Keratinocyte (primary cell): ENCODE data around the gene ZNF106. TPM values are rescaled to one million over a fixed set of nuclear protein-coding genes. Genes with fewer than 3 reads are reported as not detected.

Experiments used
- DNase-seq: peaks from one replicate; pipeline ENCODE4 v3.0.0-alpha.2; 2011; ENCODE audit warnings: low read depth, missing footprints, low spot score
- FAIRE-seq: peaks from 2 replicates; lab custom pipeline; 2011; peaks lifted over from hg19 to GRCh38; lab: Jason Lieb, UNC
- H2AFZ ChIP-seq: 2 replicates; pipeline ENCODE4 v1.6.0; 2012; ENCODE audit warnings: low read length, control low read depth, inconsistent platforms; ENCODE audit not compliant: control insufficient read depth
- H3K27ac ChIP-seq: 2 replicates; pipeline ENCODE4 v1.5.1; 2011; ENCODE audit warnings: low read length; ENCODE audit not compliant: control insufficient read depth, insufficient read depth
- H3K27me3 ChIP-seq: 3 replicates; pipeline ENCODE4 v1.6.0; 2011; ENCODE audit warnings: low read length; ENCODE audit not compliant: control insufficient read depth, insufficient read depth; ENCODE audit errors: extremely low read depth
- H3K36me3 ChIP-seq, 2 experiments: 2 replicates in 1 of 2; 3 replicates in 1 of 2; pipeline ENCODE4 v1.5.1; 2011; ENCODE audit warnings: low read length in 2 of 2, mild to moderate bottlenecking in 1 of 2; ENCODE audit not compliant: control insufficient read depth in 2 of 2, insufficient read depth in 2 of 2; ENCODE audit errors: extremely low read depth in 1 of 2
- H3K4me1 ChIP-seq: 3 replicates; pipeline ENCODE4 v1.5.1; 2011; ENCODE audit warnings: low read length; ENCODE audit not compliant: control insufficient read depth, insufficient read depth; ENCODE audit errors: extremely low read depth
- H3K4me2 ChIP-seq: 3 replicates; pipeline ENCODE4 v1.6.0; 2011; ENCODE audit warnings: low read depth, low read length; ENCODE audit not compliant: control insufficient read depth, insufficient read depth; ENCODE audit errors: extremely low read depth
- H3K4me3 ChIP-seq, 3 experiments: fragments of 200-600 bp in 1 of 3; sonication (generic) in 1 of 3; 2 replicates in 2 of 3; 3 replicates in 1 of 3; pipeline ENCODE4 v1.5.1; 2011 to 2016; ENCODE audit warnings: low read length in 3 of 3, mild to moderate bottlenecking in 3 of 3, control low read depth in 2 of 3, inconsistent platforms in 1 of 3, low read depth in 1 of 3, mixed read lengths in 1 of 3, mixed run types in 1 of 3, moderate library complexity in 1 of 3; ENCODE audit not compliant: control insufficient read depth in 2 of 3, insufficient read depth in 2 of 3; ENCODE audit errors: extremely low read depth in 1 of 3
- H3K79me2 ChIP-seq: 2 replicates; pipeline ENCODE4 v1.6.0; 2012; ENCODE audit warnings: low read length; ENCODE audit not compliant: control insufficient read depth, insufficient read depth
- H3K9ac ChIP-seq: 3 replicates; pipeline ENCODE4 v1.6.0; 2011; ENCODE audit warnings: low read length; ENCODE audit not compliant: control insufficient read depth, insufficient read depth; ENCODE audit errors: extremely low read depth
- H3K9me1 ChIP-seq: 3 replicates; pipeline ENCODE4 v1.6.0; 2011; ENCODE audit warnings: low read length; ENCODE audit not compliant: control insufficient read depth, insufficient read depth; ENCODE audit errors: extremely low read depth
- H3K9me3 ChIP-seq: 2 replicates; pipeline ENCODE4 v1.5.1; 2012; ENCODE audit warnings: low read depth, low read length; ENCODE audit not compliant: control insufficient read depth
- H4K20me1 ChIP-seq: 3 replicates; pipeline ENCODE4 v1.6.0; 2011; ENCODE audit warnings: low read length; ENCODE audit not compliant: control insufficient read depth, insufficient read depth; ENCODE audit errors: extremely low read depth
- EZH2 ChIP-seq: IDR thresholded peaks from one replicate; pipeline ENCODE4 v1.6.1; 2012; ENCODE audit warnings: inconsistent platforms, mild to moderate bottlenecking, low read length, moderate library complexity
- dilution Hi-C: fragments of 300-500 bp; cut with MboI; formaldehyde crosslinking; loops from one replicate; pipeline ENCODE4 v1.7.0; 2020; ENCODE audit warnings: low sequenced_read_pairs; ENCODE audit not compliant: extremely low pct_ligation_motif_present
- polyA plus RNA-seq, 5 experiments: library from polyadenylated mRNA; depleted of rRNA in 3 of 5; stranded (reverse) in 3 of 5; stranded (forward) in 1 of 5; unstranded in 1 of 5; fragments of >200 nt; gene quantifications; 1 replicate in 1 of 5; 2 replicates in 3 of 5; 3 replicates in 1 of 5; pipeline versions ENCODE4 v1.2.1 to v1.2.3, GENCODE V29; 2011 to 2012; ENCODE audit warnings: missing spikeins in 2 of 5, low read depth in 1 of 5, low replicate concordance in 1 of 5
- TF ChIP-seq, protein P1 (sequence below), 3 experiments: IDR thresholded peaks in 1 of 3; conservative IDR thresholded peaks in 1 of 3; optimal IDR thresholded peaks in 1 of 3; 2 replicates in 2 of 3; 3 replicates in 1 of 3; pipeline versions ENCODE3 to v1.5.1; 2011; ENCODE audit warnings: low read length in 3 of 3, mild to moderate bottlenecking in 3 of 3, moderate library complexity in 2 of 3, control low read depth in 1 of 3, inconsistent platforms in 1 of 3; ENCODE audit not compliant: insufficient read depth in 2 of 3; ENCODE audit errors: extremely low read depth in 1 of 3

The ZNF106 gene
- polyA plus RNA-seq, 1 donor (not counting 4 experiments of a cell fraction or from before 2014, with no cell fraction given), result 24.6 TPM

DNA sequence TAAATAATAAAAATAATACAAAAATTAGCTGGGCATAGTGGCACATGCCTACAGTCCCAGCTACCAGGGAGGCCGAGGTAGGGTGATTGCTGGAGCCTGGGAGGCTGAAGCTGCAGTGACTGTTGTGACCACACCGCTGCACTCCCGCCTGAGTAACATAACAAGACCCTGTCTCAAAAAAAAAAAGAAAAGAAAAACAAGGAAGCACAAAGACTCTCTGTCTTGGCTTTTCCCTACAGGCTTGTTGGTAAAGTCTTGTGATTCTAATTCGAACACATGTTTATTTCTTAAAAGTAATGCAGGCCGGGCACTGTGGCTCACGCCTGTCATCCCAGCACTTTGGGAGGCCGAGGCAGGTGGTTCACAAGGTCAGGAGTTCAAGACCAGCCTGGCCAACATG, 71.6 kb downstream of the ZNF106 start:
- Histone ChIP-seq H3K9ac (no peak overlapping the region), H3K36me3 (peaks cover 15 to 22% of the 10 kb centered on the region in 2 experiments), H3K79me2 (no peaks in the 10 kb centered on the region), H3K27me3 (no peaks in the 10 kb centered on the region), H3K27ac (no peak overlapping the region), H3K4me1 (no peaks in the 10 kb centered on the region), H4K20me1 (no peaks in the 10 kb centered on the region), H3K9me3 (no peaks in the 10 kb centered on the region), H3K9me1 (no peaks in the 10 kb centered on the region), H3K4me2 (no peak overlapping the region), H3K4me3 (no peak overlapping the region), H2AFZ (no peak overlapping the region)
- DNase-seq (no peak), FAIRE-seq (no peak)
- dilution Hi-C loops, result no loop called here
- no peak for TF ChIP-seq EZH2
- TF ChIP-seq, protein P1, sequence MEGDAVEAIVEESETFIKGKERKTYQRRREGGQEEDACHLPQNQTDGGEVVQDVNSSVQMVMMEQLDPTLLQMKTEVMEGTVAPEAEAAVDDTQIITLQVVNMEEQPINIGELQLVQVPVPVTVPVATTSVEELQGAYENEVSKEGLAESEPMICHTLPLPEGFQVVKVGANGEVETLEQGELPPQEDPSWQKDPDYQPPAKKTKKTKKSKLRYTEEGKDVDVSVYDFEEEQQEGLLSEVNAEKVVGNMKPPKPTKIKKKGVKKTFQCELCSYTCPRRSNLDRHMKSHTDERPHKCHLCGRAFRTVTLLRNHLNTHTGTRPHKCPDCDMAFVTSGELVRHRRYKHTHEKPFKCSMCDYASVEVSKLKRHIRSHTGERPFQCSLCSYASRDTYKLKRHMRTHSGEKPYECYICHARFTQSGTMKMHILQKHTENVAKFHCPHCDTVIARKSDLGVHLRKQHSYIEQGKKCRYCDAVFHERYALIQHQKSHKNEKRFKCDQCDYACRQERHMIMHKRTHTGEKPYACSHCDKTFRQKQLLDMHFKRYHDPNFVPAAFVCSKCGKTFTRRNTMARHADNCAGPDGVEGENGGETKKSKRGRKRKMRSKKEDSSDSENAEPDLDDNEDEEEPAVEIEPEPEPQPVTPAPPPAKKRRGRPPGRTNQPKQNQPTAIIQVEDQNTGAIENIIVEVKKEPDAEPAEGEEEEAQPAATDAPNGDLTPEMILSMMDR (optimal IDR thresholded peaks at IDR 0.05 in 1 of 3, IDR thresholded peaks at IDR 0.05 in 1 of 3, conservative IDR thresholded peaks at IDR 0.05 in 1 of 3; ENCODE audit: extremely low read depth in 1 of 3, insufficient read depth in 2 of 3, low read length in 3 of 3), result no peak

DNA sequence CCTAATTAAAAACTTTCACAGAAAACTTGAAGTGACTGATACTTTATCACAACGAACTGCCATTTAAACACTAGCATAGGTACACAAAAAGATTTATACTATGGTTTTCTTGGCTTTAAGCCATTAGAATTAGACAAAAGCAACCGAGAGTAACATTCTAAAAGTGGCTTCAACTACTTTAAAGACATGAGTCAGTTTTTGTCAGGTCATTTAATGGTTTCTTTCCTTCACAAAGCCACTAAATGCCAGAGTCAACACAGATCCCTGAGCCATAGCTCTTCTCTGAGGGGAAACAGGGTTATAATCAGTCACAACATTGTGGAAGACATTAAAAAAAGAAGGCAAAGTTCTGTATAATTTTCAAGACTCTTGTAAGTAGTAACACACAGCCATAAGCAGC, 77.0 kb downstream of the ZNF106 start:
- Histone ChIP-seq H3K9ac (no peak overlapping the region), H4K20me1 (no peaks in the 10 kb centered on the region), H2AFZ (no peak overlapping the region), H3K9me3 (no peaks in the 10 kb centered on the region), H3K27ac (no peak overlapping the region), H3K79me2 (no peaks in the 10 kb centered on the region), H3K4me3 (no peak overlapping the region), H3K36me3 (peaks cover 18 to 33% of the 10 kb centered on the region in 2 experiments), H3K4me2 (no peak overlapping the region), H3K4me1 (no peaks in the 10 kb centered on the region), H3K9me1 (no peaks in the 10 kb centered on the region), H3K27me3 (no peaks in the 10 kb centered on the region)
- TF ChIP-seq, protein P1 (optimal IDR thresholded peaks at IDR 0.05 in 1 of 3, IDR thresholded peaks at IDR 0.05 in 1 of 3, conservative IDR thresholded peaks at IDR 0.05 in 1 of 3; ENCODE audit: extremely low read depth in 1 of 3, insufficient read depth in 2 of 3, low read length in 3 of 3), result no peak
- TF ChIP-seq EZH2, result no peak
- FAIRE-seq, result no peak
- DNase-seq, result no peak
- dilution Hi-C loops, result no loop called here
